HUDEP-2 (cell line): ENCODE data around the gene NMT1.

Experiments
- DNase-seq, 76 experiments: peaks; one replicate each; lab custom pipeline; 2025; ENCODE audit not compliant: unreplicated experiment in 76 of 76; lab: John Stamatoyannopoulos, UW

NMT1 gene

GRCh38 chr17:45060797-45061605 is at the start of gene NMT1:
Gene NMT1 (plus strand): TSS chr17:45061317. CDS start chr17:45061330, 13 bp downstream.
- peak; percentile 70 to 99 (median 97) for DNase-seq

- no peak for DNase-seq
Observed at GRCh38 chr17:45011767-45012166, 49.4 kb upstream of the NMT1 start.

- DNase-seq: no peak
Observed at GRCh38 chr17:45013021-45013997, 47.8 kb upstream of the NMT1 start.

GRCh38 chr17:45016237-45016636 is 44.9 kb upstream of the NMT1 start:
- DNase-seq: no peak

GRCh38 chr17:45016823-45017222 is 44.3 kb upstream of the NMT1 start:
- peak in 2 of 76 experiments; percentile 7 to 31 for DNase-seq

- no peak for DNase-seq
Observed at GRCh38 chr17:45018514-45018847, 42.6 kb upstream of the NMT1 start.

- peak in 17 of 76 experiments; percentile 7 to 42 (median 19) for DNase-seq
Observed at GRCh38 chr17:45018848-45019711, 42.0 kb upstream of the NMT1 start.

GRCh38 chr17:45020354-45021138 is 40.6 kb upstream of the NMT1 start:
- no peak for DNase-seq

- DNase-seq: peak in 56 of 76 experiments; percentile 8 to 70 (median 38)
Observed at GRCh38 chr17:45021607-45022287, 39.4 kb upstream of the NMT1 start.

- no peak for DNase-seq
Observed at GRCh38 chr17:45022288-45022648, 38.8 kb upstream of the NMT1 start.

- DNase-seq: no peak
Observed at GRCh38 chr17:45022655-45023339, 38.3 kb upstream of the NMT1 start.

- no peak for DNase-seq
Observed at GRCh38 chr17:45029096-45029495, 32.0 kb upstream of the NMT1 start.

GRCh38 chr17:45029758-45030423 is 31.2 kb upstream of the NMT1 start:
- DNase-seq: no peak

- DNase-seq: no peak
Observed at GRCh38 chr17:45030733-45031132, 30.4 kb upstream of the NMT1 start.

- no peak for DNase-seq
Observed at GRCh38 chr17:45031231-45032173, 29.6 kb upstream of the NMT1 start.

- DNase-seq: no peak
Observed at GRCh38 chr17:45032174-45032541, 29.0 kb upstream of the NMT1 start.

GRCh38 chr17:45034599-45034998 is 26.5 kb upstream of the NMT1 start:
- no peak for DNase-seq
